HG03565 (cell line): ENCODE data around the gene LRP2.

ENCODE experiments used
- ATAC-seq: cut with Tn5 transposase; IDR thresholded peaks from one replicate; pipeline ENCODE4 v1.9.1; 2021; ENCODE audit warnings: mild to moderate bottlenecking, moderate library complexity; ENCODE audit not compliant: unreplicated experiment

The LRP2 gene

GRCh38 chr2:169131587-169132512 is 230.5 kb downstream of the LRP2 start:
- peak; percentile 79 for ATAC-seq

DNA sequence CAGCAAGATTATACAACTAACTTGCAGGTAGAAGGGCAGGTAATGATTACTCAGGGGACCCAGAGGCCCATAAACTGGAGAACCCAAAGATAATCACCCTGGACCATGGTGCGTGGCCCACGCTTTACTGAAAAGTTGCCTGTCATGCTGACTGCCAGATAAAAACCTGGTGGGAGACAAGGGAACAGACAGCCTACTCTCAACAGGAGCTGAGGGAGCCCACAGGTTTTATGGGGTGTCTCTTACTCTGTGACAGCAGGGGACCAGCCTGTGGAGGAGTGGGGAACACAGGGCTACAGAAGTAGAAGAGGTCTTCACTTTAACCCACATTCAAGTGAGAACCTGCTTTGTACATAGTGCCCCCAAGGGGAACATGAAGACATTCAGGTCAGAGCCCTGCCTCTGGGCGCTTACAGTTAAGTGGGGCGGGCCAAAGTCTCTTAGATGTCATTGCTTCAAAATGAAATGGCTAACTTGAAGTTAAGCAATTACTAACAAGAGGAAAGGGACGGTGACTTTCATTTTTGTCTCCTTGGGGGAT is 232.6 kb downstream of the LRP2 start:
- ATAC-seq = no peak

GRCh38 chr2:169119851-169120250 is 242.5 kb downstream of the LRP2 start:
- no peak for ATAC-seq

- ATAC-seq = no peak
Observed at GRCh38 chr2:169119123-169119760, 243.1 kb downstream of the LRP2 start.

DNA sequence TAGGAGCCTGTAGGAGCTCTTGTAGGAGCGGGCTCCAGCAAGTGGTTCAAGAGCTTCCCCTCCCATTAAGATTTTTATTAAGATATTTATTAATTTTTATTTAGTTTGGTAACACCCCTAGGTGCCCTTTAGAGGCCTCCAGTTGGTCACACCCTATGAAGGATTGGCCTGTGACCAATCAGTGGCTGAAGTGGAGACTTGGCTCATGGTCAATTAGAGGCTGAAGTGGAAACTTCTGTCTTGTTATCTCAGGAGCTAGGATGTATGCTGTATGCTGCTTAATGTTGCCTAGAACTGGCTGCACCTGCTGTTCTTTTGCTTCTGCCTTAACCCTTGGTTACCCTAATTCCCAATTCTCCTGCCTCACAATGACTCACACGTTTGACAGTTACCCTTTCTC is 244.3 kb downstream of the LRP2 start:
- no peak for ATAC-seq

GRCh38 chr2:169116993-169117392 is 245.3 kb downstream of the LRP2 start:
- ATAC-seq = no peak

DNA sequence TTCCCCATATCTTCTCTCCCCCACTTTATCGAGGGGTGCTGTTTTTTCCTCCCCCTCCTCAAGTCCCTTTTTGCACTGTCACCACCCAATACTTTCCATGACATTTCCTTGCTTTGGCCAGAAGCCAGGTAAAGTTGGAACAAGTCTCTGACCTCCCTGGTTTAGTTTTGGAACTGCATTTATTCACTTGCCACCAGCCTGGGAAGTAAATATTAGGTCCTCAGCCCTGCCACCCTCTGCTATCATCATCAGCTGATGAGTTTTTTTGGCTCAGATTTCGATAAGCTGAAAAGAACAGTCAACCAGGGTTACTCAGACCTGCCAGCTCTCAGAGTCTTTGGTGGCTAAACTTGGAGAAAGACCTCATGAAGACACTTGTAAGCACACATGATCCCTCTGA is 246.0 kb downstream of the LRP2 start:
- no peak for ATAC-seq

DNA sequence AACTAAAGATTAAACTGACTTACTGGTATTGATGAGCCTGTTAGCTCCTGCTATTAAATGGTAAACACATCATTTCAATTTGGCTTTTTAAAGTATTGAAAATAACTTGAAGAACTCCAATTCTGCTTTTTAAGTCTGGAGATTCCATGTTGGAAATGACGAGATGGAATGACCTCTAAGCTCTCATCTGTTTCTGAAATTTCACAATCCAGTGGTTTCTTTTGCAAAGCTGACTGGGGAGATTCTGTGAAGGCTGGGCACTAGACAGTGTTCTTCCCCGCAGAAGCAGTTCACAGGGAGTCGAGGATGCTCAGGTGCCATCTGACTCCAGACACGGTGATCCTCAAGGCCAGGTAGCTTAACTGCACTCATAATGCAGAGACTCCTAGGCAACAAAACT is 248.3 kb downstream of the LRP2 start:
- ATAC-seq = no peak

GRCh38 chr2:169112841-169113240 is 249.5 kb downstream of the LRP2 start:
- ATAC-seq = no peak

- no peak for ATAC-seq
Observed at GRCh38 chr2:169110916-169111315, 251.4 kb downstream of the LRP2 start.

DNA sequence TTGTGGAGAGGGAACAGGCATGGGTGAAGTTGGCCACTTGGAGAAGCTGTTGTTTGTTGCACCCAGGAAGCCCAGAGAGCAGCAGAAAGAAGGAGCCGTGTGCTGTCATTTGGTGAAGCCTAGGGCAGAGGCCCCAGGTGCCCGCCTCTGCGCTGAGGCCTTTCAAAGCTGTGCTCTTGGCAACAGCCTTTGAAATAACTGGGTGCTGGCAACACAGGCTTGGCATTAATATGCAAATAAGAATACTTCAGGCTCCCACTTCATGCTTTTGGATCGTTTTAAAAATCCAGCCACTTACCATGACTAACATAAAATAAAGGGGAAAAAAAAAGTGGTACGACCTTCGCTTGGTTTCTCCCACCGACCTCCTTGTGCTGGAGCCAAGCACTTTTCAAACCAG is 251.9 kb downstream of the LRP2 start:
- ATAC-seq = no peak

- ATAC-seq = no peak
Observed at GRCh38 chr2:169109502-169110409, 252.6 kb downstream of the LRP2 start.

- ATAC-seq = no peak
Observed at GRCh38 chr2:169108099-169108884, 254.0 kb downstream of the LRP2 start.

GRCh38 chr2:169107645-169108044 is 254.7 kb downstream of the LRP2 start:
- peak; percentile 88 for ATAC-seq

DNA sequence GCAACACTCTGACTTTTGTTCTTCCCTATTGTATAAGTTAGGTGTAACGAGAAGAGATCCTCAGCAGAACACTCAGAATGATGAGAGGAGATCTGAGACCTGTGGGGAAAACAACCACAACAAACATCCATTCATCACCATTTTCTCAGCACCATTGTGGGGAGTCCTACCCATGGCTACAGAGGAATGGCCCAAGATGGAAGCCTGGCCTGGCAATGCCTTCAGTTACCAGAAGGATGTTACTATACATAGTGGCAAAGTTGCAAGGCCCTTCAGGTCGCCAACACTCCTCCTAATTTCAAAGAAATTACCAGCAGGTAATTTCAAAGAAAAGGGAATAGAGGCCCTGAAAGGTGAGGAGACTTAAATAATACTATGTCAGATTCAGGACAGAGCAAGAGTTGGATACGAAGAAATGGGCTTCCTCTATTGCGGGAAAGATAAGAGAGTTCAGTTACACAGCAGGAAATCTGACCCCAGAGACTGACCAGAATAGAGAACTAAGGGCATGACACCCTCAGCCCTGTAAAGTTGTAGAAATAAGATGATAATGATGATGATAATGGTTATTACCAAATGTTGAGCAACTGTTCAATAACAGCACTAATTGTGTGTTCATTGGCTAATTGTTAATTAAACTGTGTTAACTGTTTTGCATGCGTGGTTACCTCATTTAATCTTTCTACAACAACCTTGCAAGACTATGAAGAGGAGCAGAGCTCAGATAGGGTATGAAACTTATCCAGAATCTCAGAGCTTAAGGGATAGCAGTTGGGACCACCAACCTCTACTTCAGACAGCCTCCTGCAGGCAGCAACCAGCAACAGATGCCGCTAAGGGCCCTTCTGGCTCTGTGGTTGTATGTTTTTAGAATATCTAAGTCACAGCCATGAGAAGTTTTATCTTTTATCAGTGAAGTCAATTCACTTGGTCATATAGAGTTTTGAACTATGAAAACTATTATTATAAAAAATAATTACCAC is 255.5 kb downstream of the LRP2 start:
- ATAC-seq = no peak

- ATAC-seq = no peak
Observed at GRCh38 chr2:169106134-169106533, 256.2 kb downstream of the LRP2 start.

DNA sequence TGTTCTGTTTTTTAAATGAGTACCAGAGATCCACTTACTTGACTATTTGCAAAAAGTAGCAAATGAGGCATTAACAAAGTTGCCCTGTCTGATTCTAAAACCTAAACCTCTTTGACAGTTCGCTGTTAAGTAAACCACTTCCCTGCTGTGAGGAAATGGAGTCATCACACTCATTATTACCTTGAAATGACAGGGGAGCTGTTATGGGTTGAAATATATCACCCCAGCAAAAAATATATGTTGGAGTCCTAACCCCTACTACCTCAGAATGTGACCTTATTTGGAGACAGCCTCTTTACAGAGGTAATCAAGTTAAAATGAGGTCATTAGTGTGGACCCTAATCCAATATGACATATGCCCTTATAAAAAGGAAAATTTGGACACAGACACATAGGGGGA is 256.9 kb downstream of the LRP2 start:
- ATAC-seq = no peak

- no peak for ATAC-seq
Observed at GRCh38 chr2:169104848-169105247, 257.5 kb downstream of the LRP2 start.

DNA sequence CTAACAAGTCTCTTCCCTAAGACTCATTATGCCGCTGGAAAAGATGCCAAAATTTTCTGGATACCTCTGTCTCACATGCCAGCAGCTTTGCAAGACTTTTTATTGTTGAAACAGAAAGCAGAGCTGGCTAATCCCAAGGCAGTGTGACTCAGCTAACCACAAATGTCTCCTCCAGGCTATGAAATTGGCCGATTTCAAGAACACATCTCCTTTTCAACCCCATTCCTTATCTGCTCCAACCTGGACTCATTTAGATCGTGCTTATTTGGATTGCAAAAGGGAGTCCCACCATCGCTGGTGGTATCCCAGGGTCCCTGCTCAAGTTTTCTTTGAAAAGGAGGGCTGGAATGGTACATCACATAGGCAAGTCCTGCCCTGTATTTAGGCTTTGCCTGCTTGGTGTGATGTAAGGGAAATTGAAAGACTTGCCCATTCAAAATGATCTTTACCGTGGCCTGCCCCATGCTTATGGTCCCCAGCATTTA is 266.7 kb downstream of the LRP2 start:
- ATAC-seq = no peak
